Heart right ventricle (tissue), 16 donors: Measurements from ENCODE around the gene OR5D14. TPM values are rescaled to one million over a fixed set of nuclear protein-coding genes. Genes with fewer than 3 reads are reported as not detected.

ENCODE experiments used
- ATAC-seq, 8 donors: fragments of 200-7000 bp; cut with Tn5 transposase; one replicate each; pipeline ENCODE4 v1.9.1; 2020; ENCODE audit warnings: mild to moderate bottlenecking in 8 of 8, moderate library complexity in 8 of 8, moderate number of reproducible peaks in 1 of 8
- DNase-seq, 2 donors: peaks; one replicate each; pipeline ENCODE4 v3.0.0-alpha.2; 2020
- H3K27ac ChIP-seq, 10 donors: fragments of 200-600 bp; sonication (generic) in 2 of 10; one replicate each; pipeline versions ENCODE4 v1.5.0 to v1.8.0; 2020 to 2022; ENCODE audit warnings: mild to moderate bottlenecking in 3 of 10
- H3K27me3 ChIP-seq, 7 donors: fragments of 200-600 bp; one replicate each; pipeline ENCODE4 v1.8.0; 2021 to 2022; ENCODE audit warnings: mild to moderate bottlenecking in 2 of 7
- H3K36me3 ChIP-seq, 9 donors: fragments of 200-600 bp; sonication (generic) in 1 of 9; one replicate each; pipeline versions ENCODE4 v1.5.0 to v1.8.0; 2020 to 2022; ENCODE audit warnings: mild to moderate bottlenecking in 2 of 9
- H3K4me1 ChIP-seq, 9 donors: fragments of 200-600 bp; sonication (generic) in 1 of 9; one replicate each; pipeline versions ENCODE4 v1.5.0 to v1.8.0; 2020 to 2022; ENCODE audit warnings: mild to moderate bottlenecking in 4 of 9
- H3K4me3 ChIP-seq, 10 donors: fragments of 200-600 bp; sonication (generic) in 2 of 10; one replicate each; pipeline versions ENCODE4 v1.5.0 to v1.8.0; 2020 to 2022; ENCODE audit warnings: mild to moderate bottlenecking in 7 of 10, moderate library complexity in 2 of 10
- H3K9me3 ChIP-seq, 11 donors: fragments of 200-600 bp in 10 of 11; sonication (generic) in 2 of 11; one replicate each; pipeline versions ENCODE4 v1.5.0 to v1.8.0; 2013 to 2022; ENCODE audit warnings: mild to moderate bottlenecking in 2 of 11, control low read depth in 1 of 11, moderate library complexity in 1 of 11
- CTCF ChIP-seq, 9 donors: fragments of 200-600 bp; sonication (generic) in 2 of 9; IDR thresholded peaks; one replicate each; pipeline versions ENCODE4 v1.5.0 to v1.8.0; 2021 to 2022; ENCODE audit warnings: antibody characterized with exemption in 9 of 9, mild to moderate bottlenecking in 5 of 9, moderate library complexity in 1 of 9
- WGBS, 2 donors: extraction: QIAGEN DNeasy Blood & Tissue Kit; methylation state at CpG; one replicate each; pipeline ENCODE4 v1.1.7; 2013; ENCODE audit warnings: inconsistent platforms in 1 of 2; 5-methylcytosine and 5-hydroxymethylcytosine counted together
- intact Hi-C, 10 donors: fragments of 100-400 bp; cut with DNase I; formaldehyde crosslinking; loops; one replicate each; pipeline versions ENCODE4 v1.11.1 to v1.14.2; 2022
- polyA plus RNA-seq, 2 donors: library from polyadenylated mRNA; stranded (reverse); fragments of 200-250 nt; gene quantifications; one replicate each; pipeline ENCODE4 v1.2.3, GENCODE V29; 2013
- total RNA-seq, 10 donors: library from RNA; stranded (reverse); fragmentation: NEBNext Ultra II Directional in 3 of 10; extraction: Animal tissue kit (Norgen Biotek cat#: 25700) in 3 of 10; gene quantifications; one replicate each; pipeline versions ENCODE4 v1.2.1 to v1.2.4, GENCODE V29; 2021 to 2023
- donor health status: Arrhythmogenic right ventricular cardiomyopathy.
- donor health status: ischemic (EF 13 %, LVEDD 7.1; RV severe dilation, severe dysfunction).
- donor health status: healthy with polysubstance abuse.
- donor health status: DM: no; HTN: yes; CAD: no.
- donor health status: DM: no; HTN: no; CAD: no.
- donor health status: ischemic (EF 25% LVEDD 6.9; RV normal size, moderate dysfunction).
- donor health status: ischemic (EF 25% LVEDD 5.7; RV mildly dilated, moderate dysfunction).
- donor health status: healthy.
- donor health status: DM: yes; HTN: yes; CAD: no.
- donor health status: Ischemic cardiomyopathy.
- donor health status: ischemic (EF 35%, LVEDD 5.7; RV mildly dilated, moderate dysfunction).
- donor health status: nonischemic (EF 11% LVEDD 7.7; RV severe dilation, severe dysfunction).
- donor health status: DM: yes; HTN: yes; CAD: no.
- donor health status: PGD.
- donor health status: ischemic (EF 29% LVEDD 5.4; RV normal size, mild dysfunction).
- donor health status: nonischemic (EF 23%, LVEDD 6.1; RV moderate dilation, normal function).

OR5D14 gene
- total and polyA plus RNA-seq, 12 donors, result not detected

DNA sequence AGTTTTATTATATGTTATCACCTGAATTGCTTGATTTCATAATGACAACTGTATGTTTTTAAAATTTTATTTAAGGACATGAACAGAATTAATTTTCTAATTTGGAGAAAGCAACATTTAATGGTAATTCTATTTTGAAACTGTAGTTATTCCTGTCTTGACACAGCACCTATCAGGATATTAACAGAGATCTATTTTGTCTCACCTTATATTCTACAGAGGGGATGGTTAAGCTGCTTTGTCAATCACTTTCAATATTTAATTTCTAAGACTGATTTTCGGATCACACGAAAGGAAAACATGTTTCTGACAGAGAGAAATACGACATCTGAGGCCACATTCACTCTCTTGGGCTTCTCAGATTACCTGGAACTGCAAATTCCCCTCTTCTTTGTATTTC is 43.1 kb downstream of the OR5D14 start, which contains the start of gene OR5D16:
Gene OR5D16, plus strand, starts transcription at position 301 of the 400 bp plus-strand sequence. Its CDS starts 0 bp downstream, at position 301.
- Histone ChIP-seq H3K27me3 (no peaks in the 10 kb centered on the region), H3K9me3 (peaks cover 0 to 52% (median 0%) of the 10 kb centered on the region in 11 donors), H3K4me1 (no peaks in the 10 kb centered on the region), H3K4me3 (no peak within 1 kb of the TSS), H3K36me3 (no peaks in the 10 kb centered on the region), H3K27ac (no peak within 1 kb of the TSS)
- 26% methylated on average over 3 of the region's 3 CpGs for WGBS, 2 donors
- no peak for TF ChIP-seq CTCF (IDR thresholded peaks at IDR 0.05)
- intact Hi-C loops, result no loop called here
- no peak for ATAC-seq
- DNase-seq, result no peak

Other genes with a start within 250 kb of the OR5D14 start
- gene OR4C15, start 241.1 kb upstream of the OR5D14 start, total RNA-seq, result not detected
- not detected for gene OR4C15, start 241.1 kb upstream of the OR5D14 start, polyA plus RNA-seq
- gene OR4C16, start 223.4 kb upstream of the OR5D14 start, total RNA-seq, result not detected
- gene OR4C16, start 223.4 kb upstream of the OR5D14 start, polyA plus RNA-seq, result not detected
- gene OR4C11, start 187.9 kb upstream of the OR5D14 start, total RNA-seq, result not detected
- not detected for gene OR4C11, start 187.9 kb upstream of the OR5D14 start, polyA plus RNA-seq
- gene OR4P4, start 160.4 kb upstream of the OR5D14 start, total RNA-seq, result not detected
- gene OR4P4, start 160.4 kb upstream of the OR5D14 start, polyA plus RNA-seq, result not detected
- not detected for gene OR4S2, start 147.2 kb upstream of the OR5D14 start, total RNA-seq
- gene OR4S2, start 147.2 kb upstream of the OR5D14 start, polyA plus RNA-seq, result not detected
- not detected for gene OR4C6, start 133.4 kb upstream of the OR5D14 start, total RNA-seq
- gene OR4C6, start 133.4 kb upstream of the OR5D14 start, polyA plus RNA-seq, result not detected
- gene OR5D13, start 22.1 kb upstream of the OR5D14 start, total RNA-seq, result not detected
- gene OR5D13, start 22.1 kb upstream of the OR5D14 start, polyA plus RNA-seq, result not detected
- gene OR5L1, start 15.8 kb downstream of the OR5D14 start, total RNA-seq, result not detected
- gene OR5L1, start 15.8 kb downstream of the OR5D14 start, polyA plus RNA-seq, result not detected
- not detected for gene OR5D18, start 24.1 kb downstream of the OR5D14 start, total RNA-seq
- not detected for gene OR5D18, start 24.1 kb downstream of the OR5D14 start, polyA plus RNA-seq
- gene OR5L2, start 31.7 kb downstream of the OR5D14 start, total RNA-seq, result not detected
- not detected for gene OR5L2, start 31.7 kb downstream of the OR5D14 start, polyA plus RNA-seq
- gene OR5D16, start 43.2 kb downstream of the OR5D14 start, total RNA-seq, result not detected
- not detected for gene OR5D16, start 43.2 kb downstream of the OR5D14 start, polyA plus RNA-seq
- gene TRIM51, start 87.7 kb downstream of the OR5D14 start, total RNA-seq, result not detected
- not detected for gene TRIM51, start 87.7 kb downstream of the OR5D14 start, polyA plus RNA-seq
- gene OR5W2, start 119.0 kb downstream of the OR5D14 start, total RNA-seq, result not detected
- not detected for gene OR5W2, start 119.0 kb downstream of the OR5D14 start, polyA plus RNA-seq
- not detected for gene OR5I1, start 140.8 kb downstream of the OR5D14 start, total RNA-seq
- gene OR5I1, start 140.8 kb downstream of the OR5D14 start, polyA plus RNA-seq, result not detected
- gene OR10AG1, start 174.4 kb downstream of the OR5D14 start, total RNA-seq, result not detected
- gene OR10AG1, start 174.4 kb downstream of the OR5D14 start, polyA plus RNA-seq, result not detected
- not detected for gene OR5F1, start 199.1 kb downstream of the OR5D14 start, total RNA-seq
- not detected for gene OR5F1, start 199.1 kb downstream of the OR5D14 start, polyA plus RNA-seq
- not detected for gene OR5AS1, start 232.1 kb downstream of the OR5D14 start, total RNA-seq
- gene OR5AS1, start 232.1 kb downstream of the OR5D14 start, polyA plus RNA-seq, result not detected